ENCODE measurements around the gene PKP1. TPM values are rescaled to one million over a fixed set of nuclear protein-coding genes. Genes with fewer than 3 reads are reported as not detected.

PKP1 gene
- total RNA-seq, 1 donor from 2014 or later = 0.02 TPM

GRCh38 chr1:201241736-201242135, 41.6 kb upstream of the PKP1 start:
- TF ChIP-seq EZH2 (IDR thresholded peaks at IDR 0.05) = no peak
- Mint-ChIP-seq H3K4me3 (no peak overlapping the region), H3K9me3 (peaks cover 12% of the 10 kb centered on the region), H3K27ac (no peak overlapping the region), H3K27me3 (ENCODE audit: insufficient read depth, low read depth) (no peaks in the 10 kb centered on the region), H3K36me3 (no peaks in the 10 kb centered on the region), H3K4me1 (no peaks in the 10 kb centered on the region)
- H3K4me3 ChIP-seq = no peak overlapping the region
- H3K9me3 ChIP-seq (ENCODE audit: low read depth) = no peaks in the 10 kb centered on the region
- H4K20me1 ChIP-seq (ENCODE audit: low read depth) = no peaks in the 10 kb centered on the region
- H3K4me1 ChIP-seq = no peaks in the 10 kb centered on the region
- no peak overlapping the region for H3K4me2 ChIP-seq
- peaks cover 4% of the 10 kb centered on the region for H3K27me3 ChIP-seq
- no peaks in the 10 kb centered on the region for H3K79me2 ChIP-seq (ENCODE audit: low read depth)
- no peaks in the 10 kb centered on the region for H3F3A ChIP-seq (ENCODE audit: low read depth)
- no peak overlapping the region for H2AFZ ChIP-seq (replicated peaks)
- H3K36me3 ChIP-seq = peaks cover 4% of the 10 kb centered on the region
- DNase-seq (ENCODE audit: low spot score) = no peak
- no peak overlapping the region for H3K27ac ChIP-seq
- no peak overlapping the region for H3K9ac ChIP-seq

DNA sequence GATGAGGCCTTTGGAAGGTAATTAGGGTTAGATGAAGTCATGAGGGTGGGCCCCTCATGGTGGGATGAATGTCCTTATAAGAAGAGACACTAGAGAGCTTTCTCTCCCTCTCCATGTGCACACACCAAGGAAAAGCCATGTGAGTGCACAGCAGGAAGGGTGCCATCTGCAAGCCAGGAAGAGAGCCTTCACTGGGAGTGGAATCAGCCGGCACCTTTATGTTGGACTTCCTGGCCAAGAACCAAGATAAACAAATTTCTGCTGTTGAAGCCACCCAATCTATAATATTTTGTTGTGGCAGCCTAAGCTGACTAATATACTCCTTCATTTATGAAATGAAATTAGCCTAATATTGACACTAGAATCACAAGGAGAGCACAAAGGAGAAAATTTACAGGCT, 38.2 kb upstream of the PKP1 start:
- H3K36me3 ChIP-seq = peaks cover 4% of the 10 kb centered on the region
- no peak overlapping the region for H3K9ac ChIP-seq
- no peak overlapping the region for H2AFZ ChIP-seq (replicated peaks)
- no peaks in the 10 kb centered on the region for H4K20me1 ChIP-seq (ENCODE audit: low read depth)
- Mint-ChIP-seq H3K4me3 (no peak overlapping the region), H3K9me3 (peaks cover 10% of the 10 kb centered on the region), H3K4me1 (no peaks in the 10 kb centered on the region), H3K36me3 (no peaks in the 10 kb centered on the region), H3K27ac (no peak overlapping the region), H3K27me3 (ENCODE audit: insufficient read depth, low read depth) (no peaks in the 10 kb centered on the region)
- H3F3A ChIP-seq (ENCODE audit: low read depth) = no peaks in the 10 kb centered on the region
- no peak overlapping the region for H3K4me2 ChIP-seq
- no peak overlapping the region for H3K4me3 ChIP-seq
- no peak for DNase-seq (ENCODE audit: low spot score)
- no peaks in the 10 kb centered on the region for H3K9me3 ChIP-seq (ENCODE audit: low read depth)
- no peaks in the 10 kb centered on the region for H3K4me1 ChIP-seq
- TF ChIP-seq EZH2phosphoT487 (IDR thresholded peaks at IDR 0.05) (no peak), EZH2 (IDR thresholded peaks at IDR 0.05) (no peak), CTCF (IDR thresholded peaks at IDR 0.05) (no peak)
- no peak overlapping the region for H3K27ac ChIP-seq
- peaks cover 4% of the 10 kb centered on the region for H3K27me3 ChIP-seq
- no peaks in the 10 kb centered on the region for H3K79me2 ChIP-seq (ENCODE audit: low read depth)

GRCh38 chr1:201248721-201249559, 34.4 kb upstream of the PKP1 start:
- TF ChIP-seq EZH2 (IDR thresholded peaks at IDR 0.05) = no peak
- no peak for TF ChIP-seq EZH2phosphoT487 (IDR thresholded peaks at IDR 0.05)
- TF ChIP-seq CTCF (IDR thresholded peaks at IDR 0.05) = no peak
- Histone ChIP-seq H3K27me3 (no peaks in the 10 kb centered on the region), H3K79me2 (ENCODE audit: low read depth) (no peaks in the 10 kb centered on the region), H4K20me1 (ENCODE audit: low read depth) (no peaks in the 10 kb centered on the region), H3K36me3 (no peaks in the 10 kb centered on the region), H3K4me2 (no peak overlapping the region), H3K9ac (no peak overlapping the region), H3K4me3 (no peak overlapping the region), H2AFZ (replicated peaks) (no peak overlapping the region), H3K27ac (no peak overlapping the region), H3K4me1 (no peaks in the 10 kb centered on the region), H3F3A (ENCODE audit: low read depth) (no peaks in the 10 kb centered on the region), H3K9me3 (ENCODE audit: low read depth) (no peaks in the 10 kb centered on the region)
- H3K4me1 Mint-ChIP-seq = no peaks in the 10 kb centered on the region
- no peaks in the 10 kb centered on the region for H3K9me3 Mint-ChIP-seq
- no peaks in the 10 kb centered on the region for H3K36me3 Mint-ChIP-seq
- H3K4me3 Mint-ChIP-seq = no peak overlapping the region
- no peak overlapping the region for H3K27ac Mint-ChIP-seq
- DNase-seq (ENCODE audit: low spot score) = no peak
- H3K27me3 Mint-ChIP-seq (ENCODE audit: insufficient read depth, low read depth) = peaks cover 3% of the 10 kb centered on the region

DNA sequence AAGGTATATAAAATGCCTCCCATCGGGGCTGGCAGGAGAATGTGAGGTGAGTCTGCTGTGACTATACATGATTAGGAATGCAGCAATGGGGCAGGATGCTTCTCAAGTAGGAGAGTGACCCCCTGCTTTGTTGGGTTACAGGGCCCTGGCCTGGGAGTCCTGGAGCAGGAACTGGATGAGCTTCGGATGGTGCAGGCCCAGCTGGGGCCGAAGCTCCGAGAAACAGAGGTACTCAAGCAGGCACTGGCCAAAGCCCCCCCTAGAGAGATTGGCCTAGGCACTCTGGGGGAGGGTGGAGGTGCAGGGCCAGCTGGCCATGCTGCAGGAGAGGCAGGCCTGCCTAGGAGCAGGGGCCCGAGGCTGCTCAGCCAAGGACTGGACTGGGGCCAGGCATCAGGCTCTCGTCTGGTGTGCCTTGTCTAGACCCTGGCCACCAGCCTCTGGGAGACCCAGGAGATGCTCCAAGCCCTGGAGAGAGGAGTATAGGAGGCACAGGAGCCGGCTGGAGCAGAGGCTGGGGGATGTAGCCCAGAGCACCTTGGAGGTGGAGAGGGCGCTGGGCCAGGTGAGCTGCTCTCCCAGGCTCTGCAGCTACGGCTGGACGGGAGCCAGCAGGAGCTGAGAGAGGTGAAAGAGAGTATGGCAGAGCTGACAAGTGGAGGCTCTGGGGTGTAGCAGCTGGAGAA, 32.8 kb upstream of the PKP1 start:
- Mint-ChIP-seq H3K36me3 (no peaks in the 10 kb centered on the region), H3K27me3 (ENCODE audit: insufficient read depth, low read depth) (peaks cover 3% of the 10 kb centered on the region), H3K9me3 (no peaks in the 10 kb centered on the region), H3K4me3 (no peak overlapping the region), H3K4me1 (no peaks in the 10 kb centered on the region), H3K27ac (no peak overlapping the region)
- TF ChIP-seq CTCF (IDR thresholded peaks at IDR 0.05) (no peak), EZH2phosphoT487 (IDR thresholded peaks at IDR 0.05) (no peak), EZH2 (IDR thresholded peaks at IDR 0.05) (no peak)
- Histone ChIP-seq H3K4me1 (no peaks in the 10 kb centered on the region), H3K79me2 (ENCODE audit: low read depth) (no peaks in the 10 kb centered on the region), H3K36me3 (no peaks in the 10 kb centered on the region), H2AFZ (replicated peaks) (no peak overlapping the region), H3K4me2 (no peak overlapping the region), H3F3A (ENCODE audit: low read depth) (no peaks in the 10 kb centered on the region), H3K4me3 (no peak overlapping the region), H3K27ac (no peak overlapping the region), H3K9ac (no peak overlapping the region), H4K20me1 (ENCODE audit: low read depth) (no peaks in the 10 kb centered on the region), H3K27me3 (no peaks in the 10 kb centered on the region), H3K9me3 (ENCODE audit: low read depth) (no peaks in the 10 kb centered on the region)
- DNase-seq (ENCODE audit: low spot score) = no peak
